GM06990 (cell line): ENCODE measurements around the gene RGSL1.

Experiments
- DNase-seq: peaks from one replicate; pipeline ENCODE4 v3.0.0-alpha.2; 2011; ENCODE audit not compliant: insufficient read length; ENCODE audit errors: extremely low read depth
- H3K27me3 ChIP-seq: replicated peaks from 2 replicates; pipeline ENCODE4 v1.6.0; 2011; ENCODE audit warnings: low read length; ENCODE audit not compliant: control insufficient read depth, insufficient read depth
- H3K36me3 ChIP-seq: 2 replicates; pipeline ENCODE4 v1.5.1; 2011; ENCODE audit warnings: low read length; ENCODE audit not compliant: control insufficient read depth, insufficient read depth
- H3K4me3 ChIP-seq: replicated peaks from 2 replicates; pipeline ENCODE4 v1.5.1; 2011; ENCODE audit warnings: low read depth, mild to moderate bottlenecking, control low read depth, low read length
- CTCF ChIP-seq: IDR thresholded peaks from 2 replicates; pipeline ENCODE4 v1.5.1; 2011; ENCODE audit warnings: low read length, control low read depth, mild to moderate bottlenecking, inconsistent platforms; ENCODE audit not compliant: insufficient read depth, poor library complexity, severe bottlenecking

Gene RGSL1

DNA sequence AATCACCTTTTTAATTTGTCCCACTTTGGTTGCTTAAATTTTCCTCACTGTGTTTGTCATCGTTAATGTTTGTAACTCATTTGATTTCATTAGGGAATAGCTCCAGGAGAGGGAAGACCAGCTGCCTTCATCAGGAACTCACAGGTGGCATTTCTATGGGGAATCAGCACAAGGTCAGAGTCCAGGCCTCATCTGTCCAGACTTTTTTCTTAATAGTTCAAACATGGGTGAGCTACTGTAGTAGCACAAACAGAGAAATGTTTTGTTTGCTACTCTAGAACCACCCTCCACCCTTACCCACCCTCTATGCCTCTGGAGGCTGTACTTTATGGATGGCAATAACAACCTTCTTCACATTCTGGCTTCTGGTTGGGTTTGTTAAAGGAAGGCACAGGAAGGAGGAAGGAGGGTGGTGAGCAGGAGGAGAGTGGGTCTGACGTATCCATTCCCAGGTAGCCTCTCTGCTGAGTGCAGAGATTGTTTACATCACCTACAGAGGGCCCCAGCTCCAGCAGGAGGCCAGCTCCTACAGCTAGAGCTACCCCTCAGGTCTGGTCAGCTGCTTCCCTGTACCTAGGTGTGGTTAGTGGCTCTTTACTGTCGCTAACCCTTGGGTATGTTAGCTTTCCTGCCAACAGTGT is 41.4 kb upstream of the RGSL1 start:
- H3K4me3 ChIP-seq, result no peak overlapping the region
- DNase-seq, result no peak
- no peaks in the 10 kb centered on the region for H3K36me3 ChIP-seq
- H3K27me3 ChIP-seq, result no peaks in the 10 kb centered on the region
- TF ChIP-seq CTCF, result no peak

DNA sequence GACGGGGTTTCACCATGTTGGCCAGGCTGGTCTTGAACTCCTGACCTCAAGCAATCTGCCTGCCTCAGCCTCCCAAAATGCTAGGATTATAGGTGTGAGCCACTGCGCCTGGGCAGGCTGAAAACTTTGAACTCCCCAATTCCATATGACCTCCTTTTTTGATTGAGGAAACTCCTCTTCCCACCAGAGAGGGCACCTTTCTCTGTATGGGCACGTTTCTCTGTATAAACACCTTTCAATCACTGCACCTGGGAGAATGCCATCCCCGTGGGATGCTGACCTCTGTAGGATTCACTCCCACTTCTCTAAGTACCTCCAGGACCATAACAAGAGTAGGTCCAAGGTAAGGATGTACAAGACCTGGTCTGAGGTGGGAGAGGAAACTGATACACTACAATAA is 39.8 kb upstream of the RGSL1 start:
- H3K36me3 ChIP-seq, result no peaks in the 10 kb centered on the region
- TF ChIP-seq CTCF, result no peak
- no peak overlapping the region for H3K4me3 ChIP-seq
- no peaks in the 10 kb centered on the region for H3K27me3 ChIP-seq
- DNase-seq, result no peak

GRCh38 chr1:182410620-182411273 is 39.2 kb upstream of the RGSL1 start:
- DNase-seq, result no peak
- no peaks in the 10 kb centered on the region for H3K27me3 ChIP-seq
- H3K4me3 ChIP-seq, result no peak overlapping the region
- H3K36me3 ChIP-seq, result no peaks in the 10 kb centered on the region
- TF ChIP-seq CTCF, result no peak

DNA sequence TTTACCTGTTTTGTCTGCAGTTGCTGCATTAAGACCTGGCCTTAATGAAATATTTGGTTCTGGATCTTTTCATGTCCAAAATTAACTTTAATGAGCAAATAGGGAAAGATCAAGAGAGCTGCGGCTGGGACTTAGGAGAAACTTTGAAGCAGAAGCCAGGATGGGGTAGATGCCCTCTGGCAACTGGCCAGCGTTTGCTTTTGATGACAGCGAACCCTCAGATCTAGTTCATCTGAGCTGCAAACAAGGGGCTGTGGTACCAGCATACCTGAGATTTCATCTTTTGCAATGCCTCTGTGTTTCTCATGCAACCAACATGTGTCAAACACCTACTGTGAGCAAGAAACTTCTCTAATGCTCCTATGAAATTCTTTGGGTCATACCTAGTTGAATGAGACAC is 36.5 kb upstream of the RGSL1 start:
- Histone ChIP-seq H3K27me3 (no peaks in the 10 kb centered on the region), H3K36me3 (no peaks in the 10 kb centered on the region), H3K4me3 (no peak overlapping the region)
- DNase-seq, result no peak
- TF ChIP-seq CTCF, result no peak

DNA sequence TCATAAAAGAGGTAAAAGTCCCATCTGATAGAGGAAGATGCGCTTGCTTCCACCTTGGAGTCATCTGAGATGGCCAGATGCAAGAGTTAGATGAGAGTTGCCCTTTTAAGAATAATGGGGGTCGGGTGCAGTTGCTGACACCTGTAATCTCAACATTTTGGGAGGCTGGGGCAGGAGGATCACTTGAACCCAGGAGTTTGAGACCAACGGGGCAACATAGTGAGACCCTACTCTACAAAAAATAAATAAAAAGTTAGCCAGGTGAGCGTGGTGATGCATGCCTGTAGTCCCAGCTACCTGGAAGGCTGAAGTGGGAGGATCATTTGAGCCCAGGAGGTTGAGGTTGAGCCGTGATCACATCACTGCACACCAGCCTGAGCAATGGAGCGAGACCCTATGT is 36.0 kb upstream of the RGSL1 start:
- no peak for TF ChIP-seq CTCF
- DNase-seq, result no peak
- Histone ChIP-seq H3K4me3 (no peak overlapping the region), H3K36me3 (no peaks in the 10 kb centered on the region), H3K27me3 (no peaks in the 10 kb centered on the region)

GRCh38 chr1:182415789-182416188 is 34.2 kb upstream of the RGSL1 start:
- Histone ChIP-seq H3K4me3 (no peak overlapping the region), H3K27me3 (no peaks in the 10 kb centered on the region), H3K36me3 (no peaks in the 10 kb centered on the region)
- DNase-seq, result no peak
- no peak for TF ChIP-seq CTCF
